Measurements from ENCODE around the gene GAB2. TPM values are rescaled to one million over a fixed set of nuclear protein-coding genes. Genes with fewer than 3 reads are reported as not detected.

Gene GAB2
- total and polyA plus RNA-seq, 2 of the 13 experiments (the other 11 are each of a cell fraction or from before 2014, with no cell fraction given), result 4.1 to 8.6 TPM

GRCh38 chr11:78332174-78332866 lies 85.3 kb downstream of the GAB2 start:
- DNase-seq (ENCODE audit: low spot score) (no peak), FAIRE-seq (no peak), ATAC-seq (no peak)
- Histone ChIP-seq H3K4me3 (replicated peaks in 1 of 3; ENCODE audit: insufficient read depth in 1 of 3, low read depth in 2 of 3, low read length in 3 of 3) (no peak overlapping the region), H3K9me3 (ENCODE audit: low read length) (no peaks in the 10 kb centered on the region), H3K27me3 (ENCODE audit: control insufficient read depth in 1 of 2, insufficient read depth in 2 of 2, low read length in 2 of 2) (no peaks in the 10 kb centered on the region; a peak in 1 of 5 replicates), H4K20me1 (ENCODE audit: insufficient read depth, low read length) (no peaks in the 10 kb centered on the region), H3K36me3 (replicated peaks in 1 of 2; ENCODE audit: control insufficient read depth in 1 of 2, insufficient read depth in 2 of 2, low read length in 2 of 2) (no peaks in the 10 kb centered on the region), H3K4me2 (ENCODE audit: low read depth, low read length) (no peak overlapping the region), H2AFZ (ENCODE audit: low read length) (no peak overlapping the region), H3K9ac (ENCODE audit: insufficient read depth, low read depth, low read length) (no peak overlapping the region), H3K79me2 (ENCODE audit: insufficient read depth, low read length) (no peaks in the 10 kb centered on the region), H3K4me1 (ENCODE audit: insufficient read depth, low read length) (peaks cover 30% of the 10 kb centered on the region), H3K27ac (ENCODE audit: extremely low read length, insufficient read depth, low read length) (no peak overlapping the region)
- WGBS (ENCODE audit: low lambda C conversion rate), result 94% methylated on average over 1 of the region's 1 CpG
- intact Hi-C loops (cut with micrococcal nuclease; ENCODE audit: unreplicated experiment), result no loop called here
- in situ Hi-C loops (cut with HindIII; ENCODE audit: extremely low pct_ligation_motif_present, low pct_unique_long_range_greater_than_20kb), result no loop called here
- BruUV-seq (replicated peaks), result no TSS peak
- CTCF ChIA-PET (ENCODE audit: low intra/inter-chr PET ratio, low total read pairs), result no interaction called here
- TF ChIP-seq ZKSCAN8 (CRISPR knock-in tag; IDR thresholded peaks at IDR 0.05; ENCODE audit: borderline replicate concordance) (no peak), NBN (conservative IDR thresholded peaks at IDR 0.05) (no peak), GLMP (CRISPR knock-in tag; IDR thresholded peaks at IDR 0.05; ENCODE audit: borderline replicate concordance) (no peak), TIGD3 (CRISPR knock-in tag; IDR thresholded peaks at IDR 0.05; ENCODE audit: borderline replicate concordance) (no peak), KLF16 (CRISPR knock-in tag; IDR thresholded peaks at IDR 0.05) (no peak), MYC (CRISPR knock-in tag; IDR thresholded peaks at IDR 0.05; ENCODE audit: borderline replicate concordance) (no peak), ZNF383 (CRISPR knock-in tag; IDR thresholded peaks at IDR 0.05; ENCODE audit: borderline replicate concordance) (no peak), ZBTB7A (CRISPR knock-in tag; IDR thresholded peaks at IDR 0.05) (no peak)
- POLR2A ChIA-PET, result no interaction called here
